ENCODE data around the gene SAMD11. TPM values are rescaled to one million over a fixed set of nuclear protein-coding genes. Genes with fewer than 3 reads are reported as not detected.
"Not testable (repeated sequence)": the region's sequence is repeated elsewhere in the genome, so short reads cannot be mapped to it uniquely, and the experiment has no call there.

Gene SAMD11
- total RNA-seq, 2 donors from 2014 or later, result 2.1 to 2.3 TPM

GRCh38 chr1:974293-974640 lies 50.5 kb downstream of the SAMD11 start:
- DNase-seq (no peak), ATAC-seq (no peak)
- no peak overlapping the region for H3K27ac ChIP-seq
- intact Hi-C loops (cut with DNase I), result no loop called here
- H3K9me3 ChIP-seq, result no peaks in the 10 kb centered on the region
- no peak overlapping the region for H3K4me3 ChIP-seq
- 69 to 81% methylated on average over 8 to 11 of the region's 11 CpGs for WGBS, 2 donors
- peaks cover 0 to 6% of the 10 kb centered on the region in 2 donors for H3K27me3 ChIP-seq
- TF ChIP-seq POLR2A (IDR thresholded peaks at IDR 0.05), result no peak
- TF ChIP-seq, protein P1, sequence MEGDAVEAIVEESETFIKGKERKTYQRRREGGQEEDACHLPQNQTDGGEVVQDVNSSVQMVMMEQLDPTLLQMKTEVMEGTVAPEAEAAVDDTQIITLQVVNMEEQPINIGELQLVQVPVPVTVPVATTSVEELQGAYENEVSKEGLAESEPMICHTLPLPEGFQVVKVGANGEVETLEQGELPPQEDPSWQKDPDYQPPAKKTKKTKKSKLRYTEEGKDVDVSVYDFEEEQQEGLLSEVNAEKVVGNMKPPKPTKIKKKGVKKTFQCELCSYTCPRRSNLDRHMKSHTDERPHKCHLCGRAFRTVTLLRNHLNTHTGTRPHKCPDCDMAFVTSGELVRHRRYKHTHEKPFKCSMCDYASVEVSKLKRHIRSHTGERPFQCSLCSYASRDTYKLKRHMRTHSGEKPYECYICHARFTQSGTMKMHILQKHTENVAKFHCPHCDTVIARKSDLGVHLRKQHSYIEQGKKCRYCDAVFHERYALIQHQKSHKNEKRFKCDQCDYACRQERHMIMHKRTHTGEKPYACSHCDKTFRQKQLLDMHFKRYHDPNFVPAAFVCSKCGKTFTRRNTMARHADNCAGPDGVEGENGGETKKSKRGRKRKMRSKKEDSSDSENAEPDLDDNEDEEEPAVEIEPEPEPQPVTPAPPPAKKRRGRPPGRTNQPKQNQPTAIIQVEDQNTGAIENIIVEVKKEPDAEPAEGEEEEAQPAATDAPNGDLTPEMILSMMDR (IDR thresholded peaks at IDR 0.05), result no peak
- no peaks in the 10 kb centered on the region for H3K36me3 ChIP-seq (replicated peaks in 1 of 2; ENCODE audit: insufficient read depth in 1 of 2, low read depth in 2 of 2)
- peaks cover 10% of the 10 kb centered on the region for H3K4me1 ChIP-seq

DNA sequence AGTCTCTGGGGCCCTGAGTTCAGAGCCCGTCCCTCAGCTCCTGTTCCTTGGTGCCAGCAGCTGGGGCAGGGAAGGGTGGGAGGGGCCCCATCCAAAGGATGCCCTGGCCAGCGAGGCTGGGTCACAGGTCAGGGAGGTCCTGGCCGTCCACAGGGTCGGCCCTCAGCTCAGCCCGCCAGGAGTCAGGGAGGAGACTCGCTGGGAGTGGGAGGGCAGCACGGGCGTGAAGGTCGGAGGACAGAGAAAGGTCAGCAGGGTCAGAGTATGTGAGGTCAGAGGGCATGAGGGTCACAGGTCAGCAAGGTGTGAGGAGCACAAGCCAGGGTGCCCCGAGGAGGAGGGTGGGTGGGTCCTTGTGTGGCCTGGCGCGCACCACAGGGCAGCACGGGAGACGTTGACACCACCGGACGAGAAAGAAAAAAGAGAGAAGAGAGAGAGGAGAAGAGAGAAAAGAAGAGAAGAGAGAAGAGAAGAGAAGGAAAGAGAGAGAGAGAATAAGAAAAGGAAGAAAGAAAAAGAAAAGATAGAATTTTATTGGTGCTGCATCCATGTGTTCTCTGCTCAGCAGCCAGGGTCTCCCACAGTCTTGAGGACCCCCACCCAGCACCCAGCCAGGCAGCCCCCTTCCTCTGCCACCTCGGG lies 51.1 kb downstream of the SAMD11 start:
- DNase-seq, result no peak
- no peaks in the 10 kb centered on the region for H3K9me3 ChIP-seq
- H3K27me3 ChIP-seq, result peaks cover 0 to 6% of the 10 kb centered on the region in 2 donors
- peaks cover 10% of the 10 kb centered on the region for H3K4me1 ChIP-seq
- intact Hi-C loops (cut with DNase I), result no loop called here
- H3K27ac ChIP-seq, result no peak overlapping the region
- 60 to 63% methylated on average over 16 to 17 of the region's 17 CpGs for WGBS, 2 donors
- no peaks in the 10 kb centered on the region for H3K36me3 ChIP-seq (replicated peaks in 1 of 2; ENCODE audit: insufficient read depth in 1 of 2, low read depth in 2 of 2)
- ATAC-seq, result no peak
- H3K4me3 ChIP-seq, result no peak overlapping the region
- no peak for TF ChIP-seq POLR2A (IDR thresholded peaks at IDR 0.05)
- TF ChIP-seq, protein P1 (IDR thresholded peaks at IDR 0.05), result no peak

DNA sequence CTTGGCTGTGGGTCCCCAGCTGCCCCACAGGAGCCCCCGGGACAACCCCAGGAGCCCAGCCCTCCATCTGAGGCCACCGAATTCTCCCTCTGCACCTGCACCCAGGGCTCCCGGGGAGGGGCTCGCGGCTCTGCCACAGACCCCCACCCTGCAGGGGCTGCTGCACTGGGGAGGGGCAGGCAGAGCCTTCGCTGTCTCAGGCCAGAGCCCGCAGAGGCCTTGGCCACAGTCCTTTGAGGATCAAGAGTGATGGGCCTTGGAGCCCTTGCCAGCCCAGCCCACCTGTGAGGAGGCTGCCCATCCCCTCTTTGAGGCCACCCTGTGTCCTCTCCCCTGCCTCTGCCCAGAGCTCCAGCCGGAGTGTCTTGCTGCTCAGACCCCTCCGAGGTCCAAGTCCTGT lies 51.6 kb downstream of the SAMD11 start:
- ATAC-seq (no peak), DNase-seq (no peak)
- Histone ChIP-seq H3K4me3 (no peak overlapping the region), H3K27me3 (peaks cover 0 to 6% of the 10 kb centered on the region in 2 donors), H3K36me3 (replicated peaks in 1 of 2; ENCODE audit: insufficient read depth in 1 of 2, low read depth in 2 of 2) (no peaks in the 10 kb centered on the region), H3K27ac (no peak overlapping the region), H3K9me3 (no peaks in the 10 kb centered on the region), H3K4me1 (peaks cover 10% of the 10 kb centered on the region)
- TF ChIP-seq POLR2A (IDR thresholded peaks at IDR 0.05), result no peak
- TF ChIP-seq, protein P1 (IDR thresholded peaks at IDR 0.05), result no peak
- intact Hi-C loops (cut with DNase I), result no loop called here
- WGBS, 2 donors, result 50 to 54% methylated on average over 2 to 6 of the region's 9 CpGs

GRCh38 chr1:975896-976683 lies 52.4 kb downstream of the SAMD11 start:
- Histone ChIP-seq H3K4me3 (no peak overlapping the region), H3K27me3 (no peaks in the 10 kb centered on the region), H3K4me1 (peaks cover 10% of the 10 kb centered on the region), H3K27ac (peak overlapping the region in 1 of 4 donors; percentile 10), H3K36me3 (replicated peaks in 1 of 2; ENCODE audit: insufficient read depth in 1 of 2, low read depth in 2 of 2) (no peaks in the 10 kb centered on the region), H3K9me3 (no peaks in the 10 kb centered on the region)
- DNase-seq (peak; percentile 66 to 76 (median 72)), ATAC-seq (peak; percentile 86)
- intact Hi-C loops (cut with DNase I), result no loop called here
- 3% methylated on average over 35 of the region's 40 CpGs; no CpG with 5 or more reads in 1 of the 2 donors for WGBS, 2 donors
- TF ChIP-seq POLR2A (IDR thresholded peaks at IDR 0.05), result no peak
- TF ChIP-seq, protein P1 (IDR thresholded peaks at IDR 0.05), result peak; percentile 33 to 77 (median 65)

DNA sequence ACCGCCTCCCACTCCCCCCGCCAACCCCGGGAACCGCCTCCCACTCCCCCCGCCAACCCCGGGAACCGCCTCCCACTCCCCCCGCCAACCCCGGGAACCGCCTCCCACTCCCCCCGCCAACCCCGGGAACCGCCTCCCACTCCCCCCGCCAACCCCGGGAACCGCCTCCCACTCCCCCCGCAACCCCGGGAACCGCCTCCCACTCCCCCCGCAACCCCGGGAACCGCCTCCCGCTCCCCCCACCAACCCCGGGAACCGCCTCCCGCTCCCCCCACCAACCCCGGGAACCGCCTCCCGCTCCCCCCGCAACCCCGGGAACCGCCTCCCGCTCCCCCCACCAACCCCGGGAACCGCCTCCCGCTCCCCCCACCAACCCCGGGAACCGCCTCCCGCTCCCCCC lies 53.1 kb downstream of the SAMD11 start:
- H3K9me3 ChIP-seq; H3K4me1 ChIP-seq; H3K27me3 ChIP-seq; H3K27ac ChIP-seq; H3K36me3 ChIP-seq (replicated peaks in 1 of 2; ENCODE audit: insufficient read depth in 1 of 2, low read depth in 2 of 2); ATAC-seq; H3K4me3 ChIP-seq; intact Hi-C loops (cut with DNase I): not testable (repeated sequence)
- WGBS, 2 donors, result no CpG with 5 or more reads among the region's 39 CpGs
- peak in 1 of 4 donors; percentile 11 for DNase-seq
